Erythroblast (primary cell): Measurements from ENCODE around the gene TRIM29.

Experiments used
- GATA1 ChIP-seq: IDR thresholded peaks from 2 replicates; pipeline ENCODE4 v1.6.1; 2011; ENCODE audit warnings: low read depth, mild to moderate bottlenecking, control low read depth, low read length, moderate library complexity
- POLR2A ChIP-seq: IDR thresholded peaks from 2 replicates; pipeline ENCODE4 v1.6.1; 2011; ENCODE audit warnings: mild to moderate bottlenecking, low read length

DNA sequence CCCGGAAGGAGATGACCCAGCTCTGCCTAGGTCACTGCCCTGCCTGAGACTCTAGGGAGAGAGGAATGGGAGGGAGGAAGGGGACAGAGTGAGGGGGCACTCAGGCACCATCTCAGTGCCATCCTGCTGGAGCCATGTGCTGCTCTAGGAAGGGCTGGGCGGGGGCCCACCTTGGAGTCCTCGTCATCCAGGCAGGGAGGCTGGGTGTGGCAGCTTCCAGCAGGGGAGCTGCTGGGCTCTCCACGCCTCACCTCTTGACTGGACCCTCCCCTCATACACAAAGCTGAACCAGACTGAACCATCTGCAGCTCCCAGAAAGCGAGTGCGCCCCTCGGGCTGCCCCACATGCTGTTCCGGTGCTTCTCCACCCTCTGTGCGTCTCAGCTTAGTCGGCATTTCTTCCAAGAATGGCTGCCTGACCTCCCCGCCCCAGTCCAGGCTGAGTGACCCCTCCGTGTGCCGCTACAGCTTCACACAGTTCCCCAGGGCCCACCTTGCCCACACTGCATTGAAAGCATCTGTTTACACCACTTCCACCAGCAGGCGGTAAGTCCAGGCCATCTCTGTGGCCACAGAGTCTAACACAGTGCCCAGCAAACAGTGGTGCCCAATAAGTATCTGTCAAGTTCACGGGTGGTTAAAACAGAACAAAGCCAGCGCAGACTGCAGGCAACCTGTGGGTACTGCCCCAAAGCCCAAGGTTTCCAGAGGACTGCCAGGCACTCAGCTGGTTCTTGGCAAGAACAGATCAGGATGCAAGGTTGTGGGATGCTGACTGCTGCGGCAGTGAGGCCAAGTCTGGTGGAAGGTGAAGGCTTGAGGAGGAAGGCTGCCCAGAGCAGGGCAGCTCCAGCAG lies 9.4 kb upstream of the TRIM29 start:
- TF ChIP-seq POLR2A (no peak), GATA1 (no peak)
